ENCODE data around the gene AXIN1. TPM values are rescaled to one million over a fixed set of nuclear protein-coding genes. Genes with fewer than 3 reads are reported as not detected.

Gene AXIN1
- total RNA-seq, 1 experiment from 2014 or later = 49.8 TPM

DNA sequence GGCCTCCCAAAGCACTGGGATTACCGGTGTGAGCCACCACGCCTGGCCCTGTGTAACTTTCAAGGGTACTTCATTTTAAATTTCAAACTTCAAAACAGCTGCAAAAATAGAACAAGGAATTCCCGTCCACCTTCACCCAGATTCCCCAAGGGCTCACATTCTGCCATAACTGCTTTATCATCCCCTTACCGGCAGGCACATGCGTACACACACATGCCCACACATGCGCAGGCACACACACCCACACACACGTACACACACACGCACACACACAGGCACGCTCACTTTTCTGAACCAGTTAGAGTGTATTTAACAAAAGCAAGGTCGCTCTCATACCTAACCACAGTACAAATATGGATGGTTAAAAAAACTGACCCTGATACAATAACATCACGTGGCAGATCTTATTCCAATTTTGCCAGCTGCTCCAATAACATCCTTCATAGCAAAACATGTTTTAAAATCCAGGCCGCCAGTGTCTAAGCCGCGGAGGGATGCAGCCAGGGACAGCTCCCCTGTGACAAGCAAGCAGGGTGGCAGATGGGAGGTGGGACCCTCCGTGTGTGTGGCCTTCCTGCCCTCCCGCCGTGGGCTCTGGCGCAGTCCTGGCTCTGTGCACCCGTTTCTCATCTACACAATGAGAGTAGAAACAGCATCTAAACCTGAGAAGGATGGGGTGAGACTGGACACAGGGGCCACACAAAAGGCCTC lies 46.5 kb downstream of the AXIN1 start:
- no TSS peak for BruUV-seq (replicated peaks)
- TF ChIP-seq, protein P1, sequence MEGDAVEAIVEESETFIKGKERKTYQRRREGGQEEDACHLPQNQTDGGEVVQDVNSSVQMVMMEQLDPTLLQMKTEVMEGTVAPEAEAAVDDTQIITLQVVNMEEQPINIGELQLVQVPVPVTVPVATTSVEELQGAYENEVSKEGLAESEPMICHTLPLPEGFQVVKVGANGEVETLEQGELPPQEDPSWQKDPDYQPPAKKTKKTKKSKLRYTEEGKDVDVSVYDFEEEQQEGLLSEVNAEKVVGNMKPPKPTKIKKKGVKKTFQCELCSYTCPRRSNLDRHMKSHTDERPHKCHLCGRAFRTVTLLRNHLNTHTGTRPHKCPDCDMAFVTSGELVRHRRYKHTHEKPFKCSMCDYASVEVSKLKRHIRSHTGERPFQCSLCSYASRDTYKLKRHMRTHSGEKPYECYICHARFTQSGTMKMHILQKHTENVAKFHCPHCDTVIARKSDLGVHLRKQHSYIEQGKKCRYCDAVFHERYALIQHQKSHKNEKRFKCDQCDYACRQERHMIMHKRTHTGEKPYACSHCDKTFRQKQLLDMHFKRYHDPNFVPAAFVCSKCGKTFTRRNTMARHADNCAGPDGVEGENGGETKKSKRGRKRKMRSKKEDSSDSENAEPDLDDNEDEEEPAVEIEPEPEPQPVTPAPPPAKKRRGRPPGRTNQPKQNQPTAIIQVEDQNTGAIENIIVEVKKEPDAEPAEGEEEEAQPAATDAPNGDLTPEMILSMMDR (IDR thresholded peaks at IDR 0.05; ENCODE audit: unreplicated experiment) = no peak
- intact Hi-C loops (cut with micrococcal nuclease; ENCODE audit: unreplicated experiment) = no loop called here
- H3K4me1 Mint-ChIP-seq (ENCODE audit: low read depth, unreplicated experiment) = no peaks in the 10 kb centered on the region
- H3K9me3 Mint-ChIP-seq (ENCODE audit: low read depth, unreplicated experiment) = no peaks in the 10 kb centered on the region
- no peak for DNase-seq
- no peaks in the 10 kb centered on the region for H3K27me3 Mint-ChIP-seq (ENCODE audit: unreplicated experiment)
- peaks cover 49% of the 10 kb centered on the region for H3K36me3 Mint-ChIP-seq (ENCODE audit: insufficient read depth, unreplicated experiment)
- no peak overlapping the region for H3K27ac Mint-ChIP-seq (ENCODE audit: unreplicated experiment)
- CTCF ChIA-PET = no interaction called here
- no peak overlapping the region for H3K4me3 Mint-ChIP-seq (ENCODE audit: low read depth, unreplicated experiment)

DNA sequence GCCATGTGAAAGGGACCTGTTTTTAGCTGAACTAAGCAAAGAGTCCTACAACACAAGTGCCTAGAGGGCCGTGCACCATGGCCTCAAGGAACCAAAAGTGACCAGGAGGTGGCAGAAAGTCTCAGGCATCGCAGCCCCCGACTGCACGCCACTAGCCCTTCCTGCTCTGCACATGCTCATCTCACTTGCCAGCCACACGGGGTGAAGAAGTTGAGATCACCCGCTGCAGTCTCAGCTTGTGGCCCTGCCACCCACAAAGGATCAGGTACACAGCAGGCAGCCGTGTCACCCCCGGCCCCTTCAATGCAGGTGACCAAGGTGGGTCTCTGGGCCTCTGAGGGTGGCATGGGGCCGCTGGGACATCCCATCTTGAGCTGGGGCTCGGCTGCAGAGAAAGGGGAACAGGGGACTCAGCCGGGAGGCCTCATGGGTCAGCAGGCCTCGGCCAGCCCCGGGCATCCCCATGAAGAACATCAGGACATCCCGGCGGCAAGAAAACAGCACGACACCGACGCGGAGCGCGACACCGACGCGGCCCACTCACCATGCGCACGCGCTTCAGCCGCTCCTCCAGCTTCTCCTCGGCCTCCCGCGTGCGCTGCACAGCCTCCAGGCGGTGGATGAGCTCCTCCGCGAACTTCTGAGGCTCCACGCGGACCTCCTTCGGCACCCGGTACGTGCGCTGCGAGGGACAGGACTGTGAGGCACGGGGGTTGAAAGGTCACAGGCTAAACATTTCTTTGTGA lies 48.6 kb downstream of the AXIN1 start:
- H3K27ac Mint-ChIP-seq (ENCODE audit: unreplicated experiment) = no peak overlapping the region
- no peaks in the 10 kb centered on the region for H3K27me3 Mint-ChIP-seq (ENCODE audit: unreplicated experiment)
- H3K9me3 Mint-ChIP-seq (ENCODE audit: low read depth, unreplicated experiment) = no peaks in the 10 kb centered on the region
- no peak for DNase-seq
- CTCF ChIA-PET = no interaction called here
- H3K4me1 Mint-ChIP-seq (ENCODE audit: low read depth, unreplicated experiment) = no peaks in the 10 kb centered on the region
- no TSS peak for BruUV-seq (replicated peaks)
- H3K36me3 Mint-ChIP-seq (ENCODE audit: insufficient read depth, unreplicated experiment) = peaks cover 50% of the 10 kb centered on the region
- TF ChIP-seq, protein P1 (IDR thresholded peaks at IDR 0.05; ENCODE audit: unreplicated experiment) = no peak
- intact Hi-C loops (cut with micrococcal nuclease; ENCODE audit: unreplicated experiment) = no loop called here
- H3K4me3 Mint-ChIP-seq (ENCODE audit: low read depth, unreplicated experiment) = no peak overlapping the region

DNA sequence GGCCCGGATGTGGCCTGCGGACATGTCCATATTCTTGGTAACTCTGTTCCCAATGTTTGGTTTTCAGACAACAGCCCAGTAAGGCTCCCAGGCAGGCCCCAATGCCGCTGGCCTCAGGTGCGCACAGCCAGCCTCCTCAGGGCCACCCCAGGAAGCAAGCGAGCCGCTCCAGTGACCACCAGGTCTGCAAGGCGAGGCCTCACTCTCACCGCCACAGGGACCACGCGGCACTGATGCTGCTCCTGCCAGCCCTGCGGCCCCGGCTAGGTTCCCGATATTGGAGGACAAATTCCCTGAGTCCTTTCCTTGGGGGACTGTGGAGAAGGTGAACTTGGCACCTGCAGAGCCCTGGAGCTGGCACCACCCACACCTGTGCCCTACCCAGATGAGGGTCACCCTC lies 50.6 kb downstream of the AXIN1 start:
- Mint-ChIP-seq H3K4me1 (ENCODE audit: low read depth, unreplicated experiment) (no peaks in the 10 kb centered on the region), H3K27me3 (ENCODE audit: unreplicated experiment) (no peaks in the 10 kb centered on the region), H3K4me3 (ENCODE audit: low read depth, unreplicated experiment) (no peak overlapping the region), H3K9me3 (ENCODE audit: low read depth, unreplicated experiment) (no peaks in the 10 kb centered on the region), H3K27ac (ENCODE audit: unreplicated experiment) (no peak overlapping the region), H3K36me3 (ENCODE audit: insufficient read depth, unreplicated experiment) (peaks cover 55% of the 10 kb centered on the region)
- TF ChIP-seq, protein P1 (IDR thresholded peaks at IDR 0.05; ENCODE audit: unreplicated experiment) = no peak
- BruUV-seq (replicated peaks) = no TSS peak
- DNase-seq = no peak
- CTCF ChIA-PET = no interaction called here
- intact Hi-C loops (cut with micrococcal nuclease; ENCODE audit: unreplicated experiment) = no loop called here

DNA sequence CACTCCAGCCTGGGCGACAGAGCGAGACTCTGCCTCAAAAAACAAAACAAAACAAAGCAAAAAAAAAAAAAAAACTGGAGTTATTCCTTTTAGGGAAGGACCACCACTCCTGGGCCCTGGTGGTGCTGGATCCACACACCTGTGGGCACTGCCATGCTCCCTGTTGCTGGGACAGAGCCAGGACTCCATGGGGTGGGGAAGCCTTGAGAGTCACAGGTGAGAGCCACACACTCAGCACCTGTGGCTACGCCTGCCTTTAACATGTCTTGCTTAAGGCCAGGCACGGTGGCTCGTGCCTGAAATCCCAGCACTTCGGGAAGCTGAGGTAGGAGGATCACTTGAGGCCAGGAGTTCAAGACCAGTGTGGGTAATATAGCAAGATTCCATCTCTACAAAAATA lies 51.3 kb downstream of the AXIN1 start:
- no peaks in the 10 kb centered on the region for H3K27me3 Mint-ChIP-seq (ENCODE audit: unreplicated experiment)

More for the DNA sequence above, 51.3 kb downstream of the AXIN1 start:
- H3K4me3 Mint-ChIP-seq (ENCODE audit: low read depth, unreplicated experiment) = no peak overlapping the region
- H3K27ac Mint-ChIP-seq (ENCODE audit: unreplicated experiment) = no peak overlapping the region
- intact Hi-C loops (cut with micrococcal nuclease; ENCODE audit: unreplicated experiment) = no loop called here
- no peak for DNase-seq
- H3K36me3 Mint-ChIP-seq (ENCODE audit: insufficient read depth, unreplicated experiment) = peaks cover 56% of the 10 kb centered on the region
- H3K9me3 Mint-ChIP-seq (ENCODE audit: low read depth, unreplicated experiment) = no peaks in the 10 kb centered on the region
- CTCF ChIA-PET = no interaction called here
- TF ChIP-seq, protein P1 (IDR thresholded peaks at IDR 0.05; ENCODE audit: unreplicated experiment) = no peak
- no peaks in the 10 kb centered on the region for H3K4me1 Mint-ChIP-seq (ENCODE audit: low read depth, unreplicated experiment)
- BruUV-seq (replicated peaks) = no TSS peak

All from Calu3 (cell line).